ENCODE data around the gene ATG16L2.
"Not testable (repeated sequence)": the region's sequence is repeated elsewhere in the genome, so short reads cannot be mapped to it uniquely, and the experiment has no call there.

Gene ATG16L2

GRCh38 chr11:72805216-72805615 lies 9.0 kb upstream of the ATG16L2 start:
- DNase-seq = no peak

- not testable (repeated sequence) for DNase-seq
Measured at GRCh38 chr11:72806378-72806777, 7.8 kb upstream of the ATG16L2 start.

- DNase-seq = peak; percentile 53
Measured at GRCh38 chr11:72807021-72807693, 7.1 kb upstream of the ATG16L2 start.

GRCh38 chr11:72807792-72808191 lies 6.4 kb upstream of the ATG16L2 start:
- no peak for DNase-seq

GRCh38 chr11:72808331-72808798 lies 5.8 kb upstream of the ATG16L2 start:
- peak; percentile 83 for DNase-seq

GRCh38 chr11:72811686-72812085 lies 2.5 kb upstream of the ATG16L2 start:
- not testable (repeated sequence) for DNase-seq

GRCh38 chr11:72812604-72812966 lies 1.6 kb upstream of the ATG16L2 start:
- DNase-seq = no peak

- DNase-seq = peak; percentile 58
Measured at GRCh38 chr11:72812967-72813739, 1.1 kb upstream of the ATG16L2 start.

GRCh38 chr11:72813740-72814285 lies 398 bp upstream of the ATG16L2 start:
- DNase-seq = peak; percentile 77

GRCh38 chr11:72815110-72815618 lies 953 bp downstream of the ATG16L2 start:
- DNase-seq = no peak

- no peak for DNase-seq
Measured at GRCh38 chr11:72816404-72816990, 2.3 kb downstream of the ATG16L2 start.

- DNase-seq = no peak
Measured at GRCh38 chr11:72817966-72818365, 3.8 kb downstream of the ATG16L2 start.

- no peak for DNase-seq
Measured at GRCh38 chr11:72818971-72819370, 4.8 kb downstream of the ATG16L2 start.

- DNase-seq = no peak
Measured at GRCh38 chr11:72820439-72821139, 6.4 kb downstream of the ATG16L2 start.

GRCh38 chr11:72821221-72821919 lies 7.2 kb downstream of the ATG16L2 start:
- DNase-seq = no peak

GRCh38 chr11:72821920-72822799 lies 7.9 kb downstream of the ATG16L2 start:
- peak; percentile 80 for DNase-seq

GRCh38 chr11:72823105-72823804 lies 9.0 kb downstream of the ATG16L2 start:
- DNase-seq = no peak

GRCh38 chr11:72824020-72824419 lies 9.8 kb downstream of the ATG16L2 start:
- no peak for DNase-seq

GRCh38 chr11:72824811-72825505 lies 10.7 kb downstream of the ATG16L2 start:
- DNase-seq = no peak
